Liver (tissue), 9 donors: ENCODE results near the gene SCOC. TPM values are rescaled to one million over a fixed set of nuclear protein-coding genes. Genes with fewer than 3 reads are reported as not detected.

Source experiments
- DNase-seq: peaks from one replicate; pipeline ENCODE4 v3.0.0-alpha.2; 2017; ENCODE audit warnings: low spot score
- H3K27ac ChIP-seq, 2 donors: one replicate each; pipeline ENCODE4 v1.7.0; 2013; ENCODE audit warnings: inconsistent platforms in 2 of 2, low read length in 2 of 2, control low read depth in 1 of 2, low read depth in 1 of 2, mild to moderate bottlenecking in 1 of 2
- H3K27me3 ChIP-seq, 4 donors: one replicate each; pipeline versions ENCODE4 v1.6.1 to v1.7.0; 2013; ENCODE audit warnings: low read length in 3 of 4, inconsistent platforms in 1 of 4, mild to moderate bottlenecking in 1 of 4, moderate library complexity in 1 of 4; ENCODE audit not compliant: control insufficient read depth in 4 of 4, insufficient read depth in 4 of 4
- H3K36me3 ChIP-seq, 4 donors: one replicate each; pipeline versions ENCODE4 v1.6.1 to v1.7.0; 2013; ENCODE audit warnings: low read length in 3 of 4, mild to moderate bottlenecking in 3 of 4, low read depth in 1 of 4, moderate library complexity in 1 of 4; ENCODE audit not compliant: control insufficient read depth in 4 of 4, insufficient read depth in 3 of 4
- H3K4me1 ChIP-seq, 4 donors: one replicate each; pipeline versions ENCODE4 v1.6.1 to v1.7.0; 2013; ENCODE audit warnings: low read length in 3 of 4, mild to moderate bottlenecking in 3 of 4, moderate library complexity in 1 of 4; ENCODE audit not compliant: control insufficient read depth in 4 of 4, insufficient read depth in 4 of 4
- H3K4me3 ChIP-seq, 3 donors: one replicate each; pipeline versions ENCODE4 v1.6.1 to v1.7.0; 2013; ENCODE audit warnings: low read length in 3 of 3, control low read depth in 1 of 3, low read depth in 1 of 3, mild to moderate bottlenecking in 1 of 3
- H3K9ac ChIP-seq, 2 donors: one replicate each; pipeline ENCODE4 v1.7.0; 2013; ENCODE audit warnings: low read length in 2 of 2, mild to moderate bottlenecking in 2 of 2, moderate library complexity in 2 of 2, control low read depth in 1 of 2, low read depth in 1 of 2
- H3K9me3 ChIP-seq, 4 donors: one replicate each; pipeline versions ENCODE4 v1.6.1 to v1.7.0; 2013; ENCODE audit warnings: low read length in 3 of 4; ENCODE audit not compliant: control insufficient read depth in 4 of 4
- ATF3 ChIP-seq: IDR thresholded peaks from 2 replicates; pipeline ENCODE4 v1.6.1; 2016; ENCODE audit warnings: antibody characterized with exemption
- CTCF ChIP-seq: fragments of 150-350 bp; IDR thresholded peaks from 2 replicates; pipeline ENCODE4 v1.5.1; 2017; ENCODE audit warnings: improper control_type of control experiment, low read depth, low read length; ENCODE audit not compliant: missing input control
- EGR1 ChIP-seq, 2 donors: IDR thresholded peaks; 2 replicates each; pipeline ENCODE4 v1.6.1; 2016 to 2018; ENCODE audit warnings: antibody characterized with exemption in 2 of 2, low read depth in 2 of 2
- FOXA1 ChIP-seq: IDR thresholded peaks from 2 replicates; pipeline ENCODE4 v1.6.1; 2016; ENCODE audit warnings: antibody characterized with exemption
- GABPA ChIP-seq, 2 donors: IDR thresholded peaks in 1 of 2; conservative IDR thresholded peaks in 1 of 2; 2 replicates each; pipeline ENCODE4 v1.6.1; 2016; ENCODE audit warnings: antibody characterized with exemption in 2 of 2, mild to moderate bottlenecking in 1 of 2, moderate library complexity in 1 of 2
- HNF4A ChIP-seq, 2 donors: conservative IDR thresholded peaks; 2 replicates each; pipeline ENCODE4 v1.6.1; 2016; ENCODE audit warnings: antibody characterized with exemption in 2 of 2, mild to moderate bottlenecking in 2 of 2
- JUND ChIP-seq, 2 donors: IDR thresholded peaks; 2 replicates each; pipeline ENCODE4 v1.6.1; 2016; ENCODE audit warnings: antibody characterized with exemption in 2 of 2
- MAX ChIP-seq: IDR thresholded peaks from 2 replicates; pipeline ENCODE4 v1.6.1; 2016; ENCODE audit warnings: antibody characterized with exemption
- NR2F2 ChIP-seq: IDR thresholded peaks from 2 replicates; pipeline ENCODE4 v1.6.1; 2016; ENCODE audit warnings: antibody characterized with exemption
- RAD21 ChIP-seq, 2 donors: IDR thresholded peaks; 2 replicates each; pipeline ENCODE4 v1.6.1; 2016; ENCODE audit warnings: antibody characterized with exemption in 2 of 2, mild to moderate bottlenecking in 2 of 2
- RXRA ChIP-seq, 2 donors: IDR thresholded peaks; 2 replicates each; pipeline ENCODE4 v1.6.1; 2017 to 2018; ENCODE audit warnings: antibody characterized with exemption in 2 of 2, mild to moderate bottlenecking in 1 of 2
- SP1 ChIP-seq: IDR thresholded peaks from 2 replicates; pipeline ENCODE4 v1.6.1; 2018; ENCODE audit warnings: antibody characterized with exemption, mild to moderate bottlenecking
- TAF1 ChIP-seq: conservative IDR thresholded peaks from 2 replicates; pipeline ENCODE4 v1.6.1; 2016; ENCODE audit warnings: antibody characterized with exemption, mild to moderate bottlenecking
- YY1 ChIP-seq: IDR thresholded peaks from 2 replicates; pipeline ENCODE4 v1.6.1; 2016; ENCODE audit warnings: antibody characterized with exemption, mild to moderate bottlenecking
- ZBTB33 ChIP-seq: IDR thresholded peaks from 2 replicates; pipeline ENCODE4 v1.6.1; 2016; ENCODE audit warnings: antibody characterized with exemption
- WGBS: extraction: QIAGEN DNeasy Blood & Tissue Kit; methylation state at CpG from one replicate; pipeline ENCODE4 v1.1.7; 2013; 5-methylcytosine and 5-hydroxymethylcytosine counted together
- polyA plus RNA-seq, 2 donors: library from polyadenylated mRNA; stranded (reverse) in 1 of 2; unstranded in 1 of 2; fragments of 200-250 nt in 1 of 2; fragments of >200 nt in 1 of 2; fragmentation: Nextera tagmentation in 1 of 2; extraction: Ambion mirVana in 1 of 2; gene quantifications; one replicate each; pipeline versions ENCODE4 v1.2.1 to v1.2.3, GENCODE V29; 2013 to 2015
- total RNA-seq, 2 donors: library from RNA; depleted of rRNA; stranded (reverse); fragments of >200 nt; gene quantifications; one replicate each; pipeline ENCODE4 v1.2.3, GENCODE V29; 2014
- donor health status: healthy.
- donor health status: healthy.
- donor health status: healthy.
- donor health status: healthy.
- donor health status: healthy.

SCOC gene
- total and polyA plus RNA-seq, 4 donors, result 22.4 to 35.0 (median 27.2) TPM

GRCh38 chr4:140358281-140358680 is 15.2 kb upstream of the SCOC start:
- WGBS, result 1% methylated on average over 1 of the region's 1 CpG
- no peak overlapping the region for H3K4me3 ChIP-seq
- H3K9ac ChIP-seq, result no peak overlapping the region
- no peaks in the 10 kb centered on the region for H3K27me3 ChIP-seq
- no peaks in the 10 kb centered on the region for H3K9me3 ChIP-seq
- no peak for DNase-seq
- no peaks in the 10 kb centered on the region for H3K36me3 ChIP-seq
- TF ChIP-seq CTCF (no peak), HNF4A (conservative IDR thresholded peaks at IDR 0.05) (no peak), GABPA (IDR thresholded peaks at IDR 0.05 in 1 of 2, conservative IDR thresholded peaks at IDR 0.05 in 1 of 2) (no peak), JUND (IDR thresholded peaks at IDR 0.05) (no peak), FOXA1 (no peak), NR2F2 (no peak), ZBTB33 (no peak)
- H3K27ac ChIP-seq, result no peak overlapping the region
- peaks cover 0 to 3% (median 0%) of the 10 kb centered on the region in 4 donors for H3K4me1 ChIP-seq

- Histone ChIP-seq H3K27ac (no peak overlapping the region), H3K9me3 (no peaks in the 10 kb centered on the region), H3K4me1 (peaks cover 0 to 3% (median 0%) of the 10 kb centered on the region in 4 donors), H3K36me3 (no peaks in the 10 kb centered on the region), H3K9ac (no peak overlapping the region), H3K27me3 (no peaks in the 10 kb centered on the region), H3K4me3 (no peak overlapping the region)
- WGBS, result 37% methylated on average over 7 of the region's 7 CpGs
- peak; percentile 81 to 84 for TF ChIP-seq RAD21 (IDR thresholded peaks at IDR 0.05)
- no peak for TF ChIP-seq YY1
- TF ChIP-seq EGR1 (IDR thresholded peaks at IDR 0.05; ENCODE audit: low read depth in 2 of 2), result no peak
- TF ChIP-seq HNF4A (conservative IDR thresholded peaks at IDR 0.05), result peak in 1 of 2 donors; percentile 21
- TF ChIP-seq JUND (IDR thresholded peaks at IDR 0.05), result peak in 1 of 2 donors; percentile 47
- no peak for TF ChIP-seq GABPA (IDR thresholded peaks at IDR 0.05 in 1 of 2, conservative IDR thresholded peaks at IDR 0.05 in 1 of 2)
- TF ChIP-seq SP1, result no peak
- TF ChIP-seq CTCF, result peak; percentile 82
- TF ChIP-seq MAX, result no peak
- peak in 1 of 2 donors; percentile 35 for TF ChIP-seq RXRA (IDR thresholded peaks at IDR 0.05)
- TF ChIP-seq TAF1, result no peak
- TF ChIP-seq ATF3, result peak; percentile 25
- DNase-seq, result peak; percentile 80
These were observed 13.7 kb upstream of the SCOC start for GRCh38 chr4:140359562-140360427.
